Retina (tissue), 1 donor: ENCODE data around the gene FAM217B.

Source experiments
- DNase-seq: peaks from one replicate; pipeline ENCODE4 v3.0.0-alpha.2; 2016

FAM217B gene

GRCh38 chr20:59940129-59940955, at the start of gene FAM217B, which contains the start of gene PPP1R3D:
TSS of gene FAM217B (plus strand) at chr20:59940389. CDS start at chr20:59943944, 3,555 bp downstream.
TSS of gene PPP1R3D (minus strand) at chr20:59940305. CDS start at chr20:59939931, 374 bp downstream.
- peak; percentile 96 for DNase-seq

- no peak for DNase-seq
These were observed 48.6 kb upstream of the FAM217B start for GRCh38 chr20:59891581-59891980.

- no peak for DNase-seq
These were observed 44.3 kb upstream of the FAM217B start for GRCh38 chr20:59895908-59896307.

- no peak for DNase-seq
These were observed 37.7 kb upstream of the FAM217B start for GRCh38 chr20:59902470-59902869.

GRCh38 chr20:59903621-59904020, 36.6 kb upstream of the FAM217B start:
- no peak for DNase-seq

GRCh38 chr20:59908855-59909254, 31.3 kb upstream of the FAM217B start:
- no peak for DNase-seq

- no peak for DNase-seq
These were observed 29.1 kb upstream of the FAM217B start for GRCh38 chr20:59911041-59911440.

- no peak for DNase-seq
These were observed 27.6 kb upstream of the FAM217B start for GRCh38 chr20:59912609-59913008.

GRCh38 chr20:59920944-59921343, 19.2 kb upstream of the FAM217B start:
- DNase-seq, result no peak

- no peak for DNase-seq
These were observed 16.7 kb upstream of the FAM217B start for GRCh38 chr20:59923514-59923913.

- DNase-seq, result no peak
These were observed 14.8 kb upstream of the FAM217B start for GRCh38 chr20:59925359-59925758.

GRCh38 chr20:59925899-59926298, 14.3 kb upstream of the FAM217B start:
- DNase-seq, result no peak

- DNase-seq, result no peak
These were observed 8.5 kb upstream of the FAM217B start for GRCh38 chr20:59931511-59932312.

GRCh38 chr20:59932616-59933295, 7.4 kb upstream of the FAM217B start:
- DNase-seq, result no peak

- DNase-seq, result no peak
These were observed 6.8 kb upstream of the FAM217B start, which contains the start of gene SYCP2 for GRCh38 chr20:59933296-59933848. TSS of gene SYCP2 (minus strand) at chr20:59933637. CDS start at chr20:59922413, 11,224 bp downstream.

GRCh38 chr20:59933849-59934585, 6.2 kb upstream of the FAM217B start:
- peak; percentile 94 for DNase-seq

- DNase-seq, result no peak
These were observed 4.6 kb upstream of the FAM217B start for GRCh38 chr20:59935457-59936185.

GRCh38 chr20:59936409-59936808, 3.8 kb upstream of the FAM217B start:
- DNase-seq, result no peak

GRCh38 chr20:59937150-59937549, 3.0 kb upstream of the FAM217B start:
- DNase-seq, result no peak

GRCh38 chr20:59938221-59938620, 2.0 kb upstream of the FAM217B start:
- DNase-seq, result no peak

GRCh38 chr20:59938696-59939051, 1.5 kb upstream of the FAM217B start:
- DNase-seq, result no peak
